GM12878 (cell line): ENCODE measurements around the gene TOMT. TPM values are rescaled to one million over a fixed set of nuclear protein-coding genes. Genes with fewer than 3 reads are reported as not detected.
"Not testable (repeated sequence)": the region's sequence is repeated elsewhere in the genome, so short reads cannot be mapped to it uniquely, and the experiment has no call there.

Experiments used
- ATAC-seq: fragments of 200-7000 bp; cut with Tn5 transposase; 3 replicates; pipeline ENCODE4 v1.9.1; 2020; ENCODE audit warnings: mild to moderate bottlenecking, moderate library complexity
- BruUV-seq: library from RNA; stranded (reverse); fragments of 400-500 nt; replicated peaks from 2 replicates; lab custom pipeline; 2021; lab: Mats Ljungman, UMichigan
- CTCF ChIA-PET: fragments of 300-600 bp; sonication (Branson Sonifier 250); formaldehyde crosslinking; extraction: SDS; loops from one replicate; lab custom pipeline; 2021; ENCODE audit warnings: inconsistent platforms; lab: Yijun Ruan, JAX
- POLR2A ChIA-PET: fragments of 350-600 bp; formaldehyde crosslinking; extraction: SDS; loops from one replicate; lab custom pipeline; 2021; ENCODE audit warnings: inconsistent platforms; lab: Charles Lee
- RAD21 ChIA-PET: fragments of 300-600 bp; sonication (Branson Sonifier 250); formaldehyde crosslinking; loops from one replicate; lab custom pipeline; 2023; ENCODE audit warnings: antibody characterized with exemption; ENCODE audit not compliant: unreplicated experiment; lab: Charles Lee
- SMC1A ChIA-PET: fragments of 300-600 bp; sonication (Branson Sonifier 250); formaldehyde crosslinking; loops from one replicate; lab custom pipeline; 2023; ENCODE audit not compliant: unreplicated experiment, uncharacterized antibody; lab: Charles Lee
- DNase-seq: peaks from one replicate; pipeline ENCODE4 v3.0.0-alpha.2; 2011; ENCODE audit warnings: low read depth, low spot score
- FAIRE-seq: peaks from 3 replicates; lab custom pipeline; 2011; peaks lifted over from hg19 to GRCh38; lab: Jason Lieb, UNC
- H2AFZ ChIP-seq: 2 replicates; pipeline ENCODE4 v1.6.0; 2011; ENCODE audit warnings: low read depth, low read length, control low read depth; ENCODE audit not compliant: control insufficient read depth
- H3K27ac ChIP-seq: 2 replicates; pipeline ENCODE4 v1.5.1; 2011; ENCODE audit warnings: control low read depth; ENCODE audit not compliant: control insufficient read depth, insufficient read depth
- H3K27me3 ChIP-seq, 2 experiments: replicated peaks in 1 of 2; 2 replicates each; pipeline versions ENCODE4 v1.6.0 to v1.6.1; 2011; ENCODE audit warnings: low read length in 1 of 2; ENCODE audit not compliant: control insufficient read depth in 2 of 2, insufficient read depth in 2 of 2
- H3K36me3 ChIP-seq, 2 experiments: 2 replicates each; pipeline ENCODE4 v1.5.1; 2011; ENCODE audit warnings: low read length in 1 of 2; ENCODE audit not compliant: control insufficient read depth in 2 of 2, insufficient read depth in 2 of 2
- H3K4me1 ChIP-seq: 2 replicates; pipeline ENCODE4 v1.6.1; 2011; ENCODE audit warnings: mild to moderate bottlenecking, low read length, moderate library complexity, mixed read lengths; ENCODE audit not compliant: control insufficient read depth, insufficient read depth
- H3K4me2 ChIP-seq: 2 replicates; pipeline ENCODE4 v1.6.0; 2011; ENCODE audit warnings: control low read depth; ENCODE audit not compliant: control insufficient read depth, insufficient read depth
- H3K4me3 ChIP-seq: fragments of 200-600 bp; sonication (generic); 2 replicates; pipeline ENCODE4 v1.5.1; 2016
- H3K79me2 ChIP-seq: 2 replicates; pipeline ENCODE4 v1.6.0; 2011; ENCODE audit warnings: low read length; ENCODE audit not compliant: control insufficient read depth, insufficient read depth
- H3K9ac ChIP-seq: 2 replicates; pipeline ENCODE4 v1.8.0; 2011; ENCODE audit warnings: low read length, control low read depth, mixed read lengths; ENCODE audit not compliant: control insufficient read depth, insufficient read depth
- H3K9me3 ChIP-seq: replicated peaks from 3 replicates; pipeline ENCODE4 v1.5.1; 2011; ENCODE audit warnings: mild to moderate bottlenecking, low read length; ENCODE audit not compliant: control insufficient read depth, insufficient read depth
- H4K20me1 ChIP-seq: 2 replicates; pipeline ENCODE4 v1.6.0; 2011; ENCODE audit not compliant: control insufficient read depth, insufficient read depth
- EGR1 ChIP-seq, 2 experiments: IDR thresholded peaks; 1 replicate in 1 of 2; 2 replicates in 1 of 2; pipeline ENCODE4 v1.6.1; 2011 to 2012; ENCODE audit warnings: low read depth in 2 of 2, low read length in 2 of 2, borderline replicate concordance in 1 of 2, mild to moderate bottlenecking in 1 of 2, moderate library complexity in 1 of 2
- SUPT20H ChIP-seq: IDR thresholded peaks from 2 replicates; pipeline ENCODE4 v1.6.1; 2011; ENCODE audit warnings: low read depth, mild to moderate bottlenecking, low read length, moderate library complexity, borderline replicate concordance; ENCODE audit not compliant: control insufficient read depth
- WGBS: methylation state at CpG from one replicate; pipeline ENCODE4 v1.1.6; 2016; ENCODE audit warnings: low lambda C conversion rate; ENCODE audit not compliant: insufficient replicate concordance, insufficient coverage; ENCODE audit errors: missing lambda C conversion rate; 5-methylcytosine and 5-hydroxymethylcytosine counted together
- in situ Hi-C: fragments of 300-500 bp; cut with MboI; formaldehyde crosslinking; loops from 9 replicates; pipeline ENCODE4 v1.14.3; 2018; ENCODE audit warnings: mixed read lengths
- intact Hi-C: fragments of 100-400 bp; cut with micrococcal nuclease; formaldehyde crosslinking; loops from one replicate; pipeline ENCODE4 v1.14.2; 2022; ENCODE audit not compliant: unreplicated experiment
- polyA plus RNA-seq, 11 experiments: library from polyadenylated mRNA; depleted of rRNA in 4 of 11; unstranded in 6 of 11; stranded (reverse) in 5 of 11; fragments of >200 nt; fragmentation: Nextera tagmentation in 4 of 11; fragmentation: Illumina TruSeq in 1 of 11; extraction: Ambion mirVana in 4 of 11; extraction: Trizol in 1 of 11; gene quantifications; 1 replicate in 1 of 11; 2 replicates in 10 of 11; pipeline versions ENCODE4 v1.2.1 to v1.2.3, GENCODE V29; 2011 to 2016; ENCODE audit warnings: inconsistent platforms in 2 of 11, missing spikeins in 2 of 11, low read depth in 1 of 11
- total RNA-seq, 4 experiments: library from RNA; depleted of rRNA in 3 of 4; stranded (reverse); fragments of >200 nt in 3 of 4; fragmentation: Illumina TruSeq in 1 of 4; extraction: Trizol in 1 of 4; gene quantifications; 2 replicates each; pipeline versions ENCODE4 v1.2.1 to v1.2.3, GENCODE V29; 2013 to 2021
- TF ChIP-seq, protein P1 (sequence below): fragments of 450-650 bp; IDR thresholded peaks from 2 replicates; pipeline ENCODE4 v1.6.1; 2017; ENCODE audit warnings: low read depth, mild to moderate bottlenecking, moderate library complexity
- TF ChIP-seq, protein P2 (sequence below): fragments of 450-650 bp; IDR thresholded peaks from 2 replicates; pipeline ENCODE4 v1.6.1; 2018; ENCODE audit warnings: borderline replicate concordance, mild to moderate bottlenecking; ENCODE audit not compliant: partially characterized antibody

Gene TOMT
- total and polyA plus RNA-seq, 10 of the 15 experiments (the other 5 are each of a cell fraction or from before 2014, with no cell fraction given): not detected

DNA sequence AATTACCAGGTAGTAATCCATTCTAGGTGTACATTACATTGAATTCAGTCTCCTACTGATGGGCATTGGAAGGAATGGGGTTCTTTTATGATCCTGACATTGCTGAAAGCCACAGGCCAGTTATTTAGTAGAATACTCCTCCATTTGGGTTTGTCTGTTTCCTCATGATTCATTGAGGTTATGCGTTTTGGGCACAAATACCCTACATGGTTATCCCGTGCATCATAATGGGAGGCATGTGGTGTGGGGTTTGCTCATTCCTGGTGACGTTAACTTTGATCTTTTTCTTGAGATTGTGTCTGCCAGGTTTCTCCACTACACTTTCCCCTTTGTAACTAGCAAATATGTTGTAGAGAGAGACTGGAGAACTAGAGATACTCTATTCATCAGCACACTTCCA, 35.3 kb downstream of the TOMT start (continued):
- TF ChIP-seq, protein P1, sequence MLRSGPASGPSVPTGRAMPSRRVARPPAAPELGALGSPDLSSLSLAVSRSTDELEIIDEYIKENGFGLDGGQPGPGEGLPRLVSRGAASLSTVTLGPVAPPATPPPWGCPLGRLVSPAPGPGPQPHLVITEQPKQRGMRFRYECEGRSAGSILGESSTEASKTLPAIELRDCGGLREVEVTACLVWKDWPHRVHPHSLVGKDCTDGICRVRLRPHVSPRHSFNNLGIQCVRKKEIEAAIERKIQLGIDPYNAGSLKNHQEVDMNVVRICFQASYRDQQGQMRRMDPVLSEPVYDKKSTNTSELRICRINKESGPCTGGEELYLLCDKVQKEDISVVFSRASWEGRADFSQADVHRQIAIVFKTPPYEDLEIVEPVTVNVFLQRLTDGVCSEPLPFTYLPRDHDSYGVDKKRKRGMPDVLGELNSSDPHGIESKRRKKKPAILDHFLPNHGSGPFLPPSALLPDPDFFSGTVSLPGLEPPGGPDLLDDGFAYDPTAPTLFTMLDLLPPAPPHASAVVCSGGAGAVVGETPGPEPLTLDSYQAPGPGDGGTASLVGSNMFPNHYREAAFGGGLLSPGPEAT: no peak
- no peak for TF ChIP-seq SUPT20H
- no peak for TF ChIP-seq EGR1 (IDR thresholded peaks at IDR 0.05; ENCODE audit: borderline replicate concordance in 1 of 2, low read depth in 2 of 2, low read length in 2 of 2)
- TF ChIP-seq, protein P2, sequence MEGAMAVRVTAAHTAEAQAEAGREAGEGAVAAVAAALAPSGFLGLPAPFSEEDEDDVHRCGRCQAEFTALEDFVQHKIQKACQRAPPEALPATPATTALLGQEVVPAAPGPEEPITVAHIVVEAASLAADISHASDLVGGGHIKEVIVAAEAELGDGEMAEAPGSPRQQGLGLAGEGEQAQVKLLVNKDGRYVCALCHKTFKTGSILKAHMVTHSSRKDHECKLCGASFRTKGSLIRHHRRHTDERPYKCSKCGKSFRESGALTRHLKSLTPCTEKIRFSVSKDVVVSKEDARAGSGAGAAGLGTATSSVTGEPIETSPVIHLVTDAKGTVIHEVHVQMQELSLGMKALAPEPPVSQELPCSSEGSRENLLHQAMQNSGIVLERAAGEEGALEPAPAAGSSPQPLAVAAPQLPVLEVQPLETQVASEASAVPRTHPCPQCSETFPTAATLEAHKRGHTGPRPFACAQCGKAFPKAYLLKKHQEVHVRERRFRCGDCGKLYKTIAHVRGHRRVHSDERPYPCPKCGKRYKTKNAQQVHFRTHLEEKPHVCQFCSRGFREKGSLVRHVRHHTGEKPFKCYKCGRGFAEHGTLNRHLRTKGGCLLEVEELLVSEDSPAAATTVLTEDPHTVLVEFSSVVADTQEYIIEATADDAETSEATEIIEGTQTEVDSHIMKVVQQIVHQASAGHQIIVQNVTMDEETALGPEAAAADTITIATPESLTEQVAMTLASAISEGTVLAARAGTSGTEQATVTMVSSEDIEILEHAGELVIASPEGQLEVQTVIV: no peak
- TF ChIP-seq, all 136 proteins: peak for 0

DNA sequence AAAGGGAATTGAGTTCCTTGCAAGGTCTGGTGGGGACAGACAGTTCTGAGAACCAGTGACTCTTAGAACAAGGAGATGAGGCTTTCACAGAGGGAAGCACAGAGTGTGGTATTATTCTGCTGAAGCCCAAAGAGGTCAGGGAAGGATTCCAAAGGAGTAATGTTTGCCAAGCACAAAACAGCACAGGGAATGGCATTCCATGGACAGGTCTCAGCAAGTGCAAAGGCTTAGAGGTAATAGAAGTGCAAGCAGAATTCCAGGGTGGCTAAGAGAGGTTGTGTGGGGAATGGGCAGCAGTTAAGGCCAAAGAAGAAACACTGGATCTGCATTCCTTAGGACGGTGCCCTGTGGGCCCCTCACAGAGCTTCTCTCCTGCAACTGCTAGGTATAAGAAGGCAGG, 36.4 kb downstream of the TOMT start:
- H3K9ac ChIP-seq, H3K27ac ChIP-seq, H2AFZ ChIP-seq, ATAC-seq, DNase-seq, H3K36me3 ChIP-seq, RAD21 ChIA-PET, H4K20me1 ChIP-seq, H3K79me2 ChIP-seq, H3K4me1 ChIP-seq, H3K27me3 ChIP-seq, FAIRE-seq, H3K9me3 ChIP-seq, BruUV-seq, H3K4me2 ChIP-seq, H3K4me3 ChIP-seq: not testable (repeated sequence)
- SMC1A ChIA-PET: interaction anchor here (1.4 kb wide), 1 partner anchor 164 kb away, joined by 5 read pairs; no protein-coding TSS in a partner anchor
- in situ Hi-C loops (loop anchor here (5.0 kb wide), 1 partner anchor 120 kb away; no protein-coding TSS in a partner anchor), intact Hi-C loops (loop anchor here (5.0 kb wide), 1 partner anchor 290 kb away; the partner anchor contains the start of gene CLPB)
- 20% methylated on average over 1 of the region's 1 CpG for WGBS
- POLR2A ChIA-PET: interaction anchor here (0.9 kb wide), 1 partner anchor 81 kb away, joined by 4 read pairs; no protein-coding TSS in a partner anchor
- CTCF ChIA-PET: interaction anchor here (2.1 to 3.8 kb wide), 2 partner anchors 117 to 291 kb away, joined by 5 to 19 read pairs; partner anchors contain the start of gene CLPB

DNA sequence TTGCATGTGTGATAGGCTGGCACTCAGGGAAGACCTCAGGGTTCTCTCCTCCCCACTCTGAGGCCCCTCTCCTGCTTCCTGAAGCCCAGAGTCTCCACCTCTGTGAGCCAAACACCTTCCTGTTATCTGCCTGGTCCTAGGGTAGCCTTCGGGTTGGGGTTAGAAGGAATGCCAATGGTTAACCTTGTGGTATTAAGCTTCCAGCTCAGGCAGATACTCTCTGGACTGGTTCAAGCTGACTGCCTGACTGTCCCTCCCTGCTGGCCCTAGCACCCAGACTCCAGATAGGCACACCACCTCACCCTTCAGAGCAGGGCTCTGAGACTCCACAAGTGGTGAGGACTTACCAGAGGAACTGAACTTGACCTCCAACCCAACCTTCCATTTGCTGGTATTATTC, 36.8 kb downstream of the TOMT start:
- not testable (repeated sequence) for DNase-seq, FAIRE-seq

More for the DNA sequence above, 36.8 kb downstream of the TOMT start:
- not testable (repeated sequence) for ATAC-seq, H3K36me3 ChIP-seq, H3K4me3 ChIP-seq, H3K9ac ChIP-seq, H3K4me1 ChIP-seq, H3K27me3 ChIP-seq, H3K9me3 ChIP-seq, H3K27ac ChIP-seq, H2AFZ ChIP-seq, BruUV-seq, H4K20me1 ChIP-seq, H3K4me2 ChIP-seq, H3K79me2 ChIP-seq
- intact Hi-C loops (loop anchor here (5.0 kb wide), 1 partner anchor 290 kb away; the partner anchor contains the start of gene CLPB), in situ Hi-C loops (loop anchor here (5.0 kb wide), 1 partner anchor 120 kb away; no protein-coding TSS in a partner anchor)
- RAD21 ChIA-PET: interaction anchor here (2.9 to 3.2 kb wide), 2 partner anchors 117 to 288 kb away, joined by 26 to 48 read pairs; no protein-coding TSS in a partner anchor
- POLR2A ChIA-PET: interaction anchor here (1.5 kb wide), 1 partner anchor 30 kb away, joined by 5 read pairs; the partner anchor contains the start of gene ANAPC15
- SMC1A ChIA-PET: interaction anchor here (1.4 to 5.1 kb wide), 3 partner anchors 118 to 210 kb away, joined by 3 to 44 read pairs (median 16); no protein-coding TSS in a partner anchor
- CTCF ChIA-PET: interaction anchor here (1.2 to 3.8 kb wide), 8 partner anchors 13 to 291 kb away, joined by 3 to 101 read pairs (median 20); partner anchors contain the start of genes ANAPC15 and CLPB
- WGBS: 0% methylated on average over 1 of the region's 1 CpG
